NCI-H128 (cell line): Measurements from ENCODE around the gene LRRC1.

Source experiments
- DNase-seq: peaks from one replicate; lab custom pipeline; 2025; ENCODE audit not compliant: unreplicated experiment; lab: John Stamatoyannopoulos, UW

LRRC1 gene

DNA sequence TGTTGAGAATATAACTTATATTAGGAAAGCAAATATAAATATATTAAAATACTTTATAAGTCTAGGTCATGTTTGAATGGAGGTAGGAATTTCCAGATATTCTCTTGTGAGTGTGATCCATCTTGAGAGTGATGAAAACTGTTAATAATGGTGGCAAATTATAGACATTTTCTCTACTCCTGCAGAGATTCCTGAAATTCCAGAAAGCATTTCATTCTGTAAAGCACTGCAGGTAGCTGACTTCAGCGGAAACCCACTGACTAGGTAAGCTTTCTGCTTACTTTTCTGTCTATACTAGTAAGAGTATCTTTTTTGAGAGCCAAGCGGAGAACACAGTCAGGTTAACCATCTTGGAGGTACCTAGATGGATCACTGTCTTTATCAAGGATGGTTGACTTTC, 84.0 kb downstream of the LRRC1 start:
- DNase-seq = no peak

GRCh38 chr6:53879608-53880007, 84.8 kb downstream of the LRRC1 start:
- no peak for DNase-seq

GRCh38 chr6:53887316-53887715, 92.5 kb downstream of the LRRC1 start:
- no peak for DNase-seq

DNA sequence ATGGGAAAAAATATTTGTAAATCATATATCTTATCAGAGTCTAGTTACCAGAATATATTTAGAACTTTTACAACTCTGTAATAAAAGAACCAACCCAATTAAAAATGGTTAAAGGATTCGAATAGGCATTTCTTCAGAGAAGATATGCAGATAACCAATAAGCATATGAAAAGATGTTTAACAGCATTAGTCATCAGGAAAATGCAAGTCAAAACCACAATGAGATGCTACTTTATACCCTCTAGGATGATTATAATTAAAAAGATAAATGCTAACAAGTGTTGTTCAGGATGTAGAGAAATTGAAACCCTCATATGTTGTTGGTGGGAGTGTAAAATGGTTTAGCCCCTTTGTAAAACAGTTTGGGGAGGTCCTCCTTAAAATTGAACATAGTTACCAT, 94.1 kb downstream of the LRRC1 start:
- DNase-seq = no peak

DNA sequence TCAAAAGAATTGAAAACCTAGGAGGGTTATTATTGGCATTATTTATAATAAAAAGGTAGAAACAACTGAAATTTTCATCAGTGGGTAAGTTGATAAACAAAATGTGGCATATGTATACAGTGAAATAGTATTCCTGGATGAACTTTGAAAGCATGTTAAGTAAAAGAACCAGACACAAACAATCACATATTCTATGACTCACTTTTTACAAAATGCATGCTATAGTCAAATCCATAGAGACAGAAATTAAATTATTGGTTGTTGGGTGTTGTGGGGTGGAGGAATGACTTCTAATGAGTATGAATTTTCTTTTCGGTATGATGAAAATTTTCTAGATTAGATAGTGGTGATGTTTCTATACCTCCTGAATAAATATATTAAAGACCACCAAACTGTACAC, 94.6 kb downstream of the LRRC1 start:
- DNase-seq = no peak

- DNase-seq = no peak
These were observed 97.9 kb downstream of the LRRC1 start for GRCh38 chr6:53892707-53893106.

- DNase-seq = no peak
These were observed 99.3 kb downstream of the LRRC1 start for GRCh38 chr6:53894091-53894490.

- DNase-seq = no peak
These were observed 101.4 kb downstream of the LRRC1 start for GRCh38 chr6:53896196-53896595.

DNA sequence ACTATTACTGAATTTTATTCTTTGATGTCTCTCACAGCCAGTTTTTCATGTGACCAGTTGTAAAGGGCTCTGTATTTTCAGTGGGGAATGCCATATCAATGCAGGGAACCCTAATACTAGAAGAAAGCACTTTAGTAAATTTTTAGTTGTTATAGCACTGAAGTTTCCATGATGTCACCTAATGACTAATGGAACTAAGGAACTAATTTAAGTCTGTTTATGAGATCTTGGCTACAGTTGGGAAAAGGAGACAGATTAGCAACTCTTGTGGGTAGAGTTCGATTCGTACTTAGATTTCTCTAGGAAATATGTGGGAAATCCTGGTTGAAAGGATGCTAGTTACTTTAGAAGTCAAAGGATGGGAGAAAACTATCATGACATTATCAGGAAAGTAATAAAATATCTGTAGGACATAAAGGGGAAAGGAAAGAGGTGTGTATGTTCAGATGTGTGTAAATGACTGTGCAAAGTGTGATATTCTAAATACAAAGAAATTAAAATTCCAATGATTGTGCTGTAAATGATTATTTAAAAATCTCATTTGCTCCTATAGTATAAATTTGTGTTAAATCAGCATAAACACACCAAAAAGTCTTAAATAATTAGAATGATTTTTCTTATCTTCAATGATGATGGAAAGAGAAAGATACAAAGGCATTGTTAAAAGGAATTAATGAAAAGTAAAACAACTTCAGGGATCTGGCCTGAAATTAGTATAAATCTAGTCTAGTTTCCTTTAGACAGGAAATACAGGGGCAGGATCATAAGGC, 103.4 kb downstream of the LRRC1 start:
- no peak for DNase-seq

DNA sequence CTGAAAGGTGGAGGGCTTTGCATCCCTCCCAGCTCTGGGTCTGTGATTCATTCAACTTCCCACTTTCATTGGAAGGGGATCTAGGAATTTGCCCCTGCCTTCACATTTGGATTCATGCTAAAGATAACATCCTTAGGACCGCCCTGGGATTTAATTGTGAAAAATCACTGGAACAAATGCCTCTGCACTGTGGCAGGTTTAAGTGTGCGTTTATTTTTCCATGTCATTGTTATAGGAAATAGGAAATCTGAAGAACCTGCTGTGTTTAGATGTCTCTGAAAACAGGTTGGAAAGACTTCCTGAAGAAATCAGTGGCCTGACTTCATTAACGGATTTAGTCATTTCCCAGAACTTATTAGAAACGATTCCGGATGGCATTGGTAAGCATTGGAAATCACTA, 104.7 kb downstream of the LRRC1 start:
- DNase-seq = no peak

DNA sequence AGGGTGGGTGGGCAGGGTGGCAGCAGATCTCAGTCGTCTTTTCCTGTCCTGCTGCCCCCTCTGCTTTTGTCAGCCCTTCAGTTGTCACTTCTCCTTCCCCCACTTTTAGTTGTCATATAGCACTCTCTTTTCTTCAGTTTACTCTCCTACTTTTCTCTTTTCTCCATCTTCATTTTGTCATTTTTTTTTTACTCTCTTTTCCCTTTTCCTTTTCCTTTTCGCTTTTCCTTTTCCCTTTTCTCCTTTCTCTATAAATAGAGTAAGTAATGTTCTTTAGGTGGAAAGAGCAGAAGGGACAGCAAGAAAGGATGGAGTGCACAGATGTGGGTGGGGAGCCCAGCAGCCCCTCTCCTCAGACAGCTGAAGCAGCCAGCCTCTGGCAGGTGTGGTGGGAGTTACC, 108.6 kb downstream of the LRRC1 start:
- DNase-seq = no peak

- DNase-seq = no peak
These were observed 111.3 kb downstream of the LRRC1 start for GRCh38 chr6:53906103-53906502.

- no peak for DNase-seq
These were observed 112.0 kb downstream of the LRRC1 start for GRCh38 chr6:53906842-53907241.

DNA sequence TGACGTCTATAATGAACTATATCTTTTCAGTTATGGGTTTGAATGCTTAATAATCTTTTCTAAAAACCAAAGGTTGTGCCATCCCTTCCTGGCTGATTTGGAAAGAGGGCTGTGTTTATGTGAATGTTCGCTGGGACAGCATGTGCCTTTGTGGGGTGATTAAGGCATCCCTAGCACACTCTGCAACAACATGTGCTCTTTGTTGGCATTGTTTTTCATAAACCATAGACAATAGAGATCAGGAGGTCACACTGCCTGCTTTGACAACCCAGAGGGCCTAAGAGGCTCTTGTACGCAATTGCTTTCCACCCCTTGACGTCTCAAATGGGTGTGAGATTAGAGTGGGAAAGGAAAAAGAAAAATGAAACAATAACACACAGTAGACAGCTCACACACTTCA, 116.0 kb downstream of the LRRC1 start:
- DNase-seq = no peak

- DNase-seq = no peak
These were observed 117.9 kb downstream of the LRRC1 start for GRCh38 chr6:53912661-53913060.

DNA sequence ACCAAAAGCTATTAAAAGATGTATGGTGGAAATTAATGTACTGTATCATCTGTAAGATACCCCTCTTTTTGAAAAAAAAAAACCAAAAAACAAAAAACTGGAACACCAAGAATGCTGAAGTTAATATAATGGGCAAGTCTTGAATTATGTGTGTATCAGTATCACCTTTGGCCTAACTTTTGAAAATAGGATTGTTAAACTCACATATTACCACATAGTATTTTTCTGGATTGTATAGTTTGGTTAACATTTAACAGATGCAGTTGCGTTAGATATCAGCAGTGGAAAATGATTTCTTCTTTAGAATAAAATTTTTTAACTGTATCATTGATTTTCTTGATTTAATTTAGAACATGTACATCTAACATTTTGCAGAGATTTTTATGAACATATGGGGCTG, 118.5 kb downstream of the LRRC1 start:
- no peak for DNase-seq

- DNase-seq = no peak
These were observed 120.4 kb downstream of the LRRC1 start for GRCh38 chr6:53915026-53915691.

GRCh38 chr6:53916804-53917463, 122.1 kb downstream of the LRRC1 start:
- DNase-seq = no peak

DNA sequence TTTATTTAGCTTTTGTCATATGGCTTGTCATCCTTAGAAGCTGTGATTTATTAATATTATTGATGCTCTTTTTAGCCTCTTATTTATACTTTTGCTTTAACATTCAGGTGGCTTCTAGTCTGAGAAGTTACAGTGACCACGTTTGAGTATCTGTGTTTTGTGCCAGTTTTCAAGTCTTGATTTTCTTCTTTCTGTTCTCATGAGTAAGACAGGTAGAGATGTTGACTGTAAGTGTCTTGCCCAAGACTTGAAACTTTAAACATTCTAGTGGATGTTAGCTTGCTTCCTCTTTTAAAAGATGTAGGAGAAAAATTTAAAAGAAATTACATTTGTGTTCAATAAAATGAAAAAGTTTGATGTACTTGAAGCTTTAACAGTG, 122.6 kb downstream of the LRRC1 start:
- no peak for DNase-seq

- no peak for DNase-seq
These were observed 124.2 kb downstream of the LRRC1 start for GRCh38 chr6:53918854-53919510.

DNA sequence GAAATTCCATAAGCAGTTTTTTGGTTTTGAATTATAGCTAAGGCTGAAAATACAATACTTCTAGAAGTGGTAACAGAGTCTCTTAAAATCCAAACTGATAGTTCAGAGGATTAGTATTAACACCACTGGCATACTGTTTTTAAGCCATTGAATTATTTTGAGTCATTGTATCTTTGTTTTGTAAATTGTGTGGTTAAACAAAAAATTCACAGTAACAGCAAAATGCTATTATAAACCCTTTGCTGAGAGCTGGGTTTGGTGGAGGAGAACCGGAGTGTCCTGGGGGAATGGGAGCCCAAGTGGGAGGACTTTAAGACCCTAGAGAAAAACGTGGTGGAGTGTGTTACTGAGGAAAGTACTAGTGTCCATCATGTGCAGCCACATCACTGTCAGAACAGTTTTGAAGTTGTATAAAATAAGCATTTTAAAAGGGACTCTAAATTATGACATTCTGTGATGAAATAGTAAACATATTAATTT, 125.1 kb downstream of the LRRC1 start:
- DNase-seq = no peak

DNA sequence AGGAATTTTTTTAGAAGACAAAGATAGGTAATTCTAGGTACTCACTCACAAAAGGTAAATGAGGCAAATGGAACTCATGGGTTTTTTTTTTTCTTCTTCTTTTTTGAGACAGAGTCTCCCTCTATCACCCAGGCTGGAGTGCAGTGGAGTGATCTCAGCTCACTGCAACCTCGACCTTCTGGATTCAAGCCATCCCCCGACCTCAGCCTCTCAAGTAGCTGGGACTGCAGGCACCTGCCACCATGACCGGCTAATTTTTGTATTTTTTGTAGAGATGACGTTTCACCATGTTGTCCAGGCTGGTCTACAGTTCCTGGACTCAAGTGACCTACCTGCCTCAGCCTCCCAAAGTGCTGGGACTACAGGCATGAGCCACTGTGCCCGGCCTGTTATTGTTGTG, 126.1 kb downstream of the LRRC1 start:
- no peak for DNase-seq
